HG02763 (cell line): ENCODE data around the gene CSNK1A1.

ENCODE experiments used
- ATAC-seq: cut with Tn5 transposase; IDR thresholded peaks from one replicate; pipeline ENCODE4 v1.9.1; 2021; ENCODE audit warnings: mild to moderate bottlenecking, moderate library complexity; ENCODE audit not compliant: unreplicated experiment

Gene CSNK1A1

GRCh38 chr5:149442563-149443182 is 108.6 kb downstream of the CSNK1A1 start:
- peak; percentile 77 for ATAC-seq
